Smooth muscle cell of the coronary artery (primary cell): Measurements from ENCODE around the gene ARHGAP27. TPM values are rescaled to one million over a fixed set of nuclear protein-coding genes. Genes with fewer than 3 reads are reported as not detected.

Source experiments
- total RNA-seq: library from RNA; depleted of rRNA; stranded (reverse); fragments of >200 nt; gene quantifications from 2 replicates; pipeline ENCODE4 v1.2.3, GENCODE V29; 2014; ENCODE audit warnings: low replicate concordance

Gene ARHGAP27
- total RNA-seq = 1.1 and 2.3 TPM in 2 replicates

GRCh38 chr17:45432405-45433158 lies at the start of gene ARHGAP27:
Gene ARHGAP27 (minus strand): TSS chr17:45432870. CDS start chr17:45430279, 2,591 bp downstream.

Other genes starting within 250 kb of the ARHGAP27 start
- 2.9 TPM in 1 of 2 replicates, not detected in the other for gene FMNL1, start 211.0 kb downstream of the ARHGAP27 start, total RNA-seq
- not detected in 2 replicates for gene SPATA32, start 170.8 kb downstream of the ARHGAP27 start, total RNA-seq
- 1.4 and 1.7 TPM in 2 replicates for gene MAP3K14, start 115.8 kb downstream of the ARHGAP27 start, total RNA-seq
- gene PLEKHM1, start 57.9 kb upstream of the ARHGAP27 start, total RNA-seq = 10.4 and 41.9 TPM in 2 replicates